GM18858 (cell line): ENCODE data around the gene EMID1.

Experiments
- ATAC-seq: cut with Tn5 transposase; IDR thresholded peaks from one replicate; pipeline ENCODE4 v1.9.1; 2021; ENCODE audit not compliant: unreplicated experiment

The EMID1 gene

GRCh38 chr22:29288837-29289236, 83.1 kb downstream of the EMID1 start:
- no peak for ATAC-seq

- no peak for ATAC-seq
Measured at GRCh38 chr22:29290061-29290460, 84.4 kb downstream of the EMID1 start.

GRCh38 chr22:29291215-29291614, 85.5 kb downstream of the EMID1 start:
- no peak for ATAC-seq

- ATAC-seq = no peak
Measured at GRCh38 chr22:29292379-29292778, 86.7 kb downstream of the EMID1 start.

- no peak for ATAC-seq
Measured at GRCh38 chr22:29298641-29299040, 92.9 kb downstream of the EMID1 start.

GRCh38 chr22:29299136-29299900, 93.6 kb downstream of the EMID1 start:
- ATAC-seq = no peak

GRCh38 chr22:29300467-29300806, 94.7 kb downstream of the EMID1 start:
- ATAC-seq = no peak

GRCh38 chr22:29300807-29301601, 95.3 kb downstream of the EMID1 start:
- no peak for ATAC-seq

GRCh38 chr22:29301716-29302401, 96.2 kb downstream of the EMID1 start:
- no peak for ATAC-seq

- no peak for ATAC-seq
Measured at GRCh38 chr22:29302402-29302680, 96.6 kb downstream of the EMID1 start.

GRCh38 chr22:29302681-29303465, 97.2 kb downstream of the EMID1 start:
- ATAC-seq = no peak

GRCh38 chr22:29305836-29306174, 100.1 kb downstream of the EMID1 start:
- ATAC-seq = no peak

- ATAC-seq = no peak
Measured at GRCh38 chr22:29306175-29306834, 100.6 kb downstream of the EMID1 start, which contains the start of gene GAS2L1. GAS2L1 (plus strand) TSS chr22:29306650; CDS start chr22:29308106, 1,456 bp downstream.

- ATAC-seq = no peak
Measured at GRCh38 chr22:29306835-29307595, 101.3 kb downstream of the EMID1 start.

- no peak for ATAC-seq
Measured at GRCh38 chr22:29307596-29308147, 102.0 kb downstream of the EMID1 start.

GRCh38 chr22:29308148-29308790, 102.6 kb downstream of the EMID1 start:
- no peak for ATAC-seq

- no peak for ATAC-seq
Measured at GRCh38 chr22:29308791-29309262, 103.1 kb downstream of the EMID1 start.
